ENCODE data around the gene SYNPO.
A peak's percentile ranks its signal among the peaks of the same experiment; 100 is the strongest.

Gene SYNPO

DNA sequence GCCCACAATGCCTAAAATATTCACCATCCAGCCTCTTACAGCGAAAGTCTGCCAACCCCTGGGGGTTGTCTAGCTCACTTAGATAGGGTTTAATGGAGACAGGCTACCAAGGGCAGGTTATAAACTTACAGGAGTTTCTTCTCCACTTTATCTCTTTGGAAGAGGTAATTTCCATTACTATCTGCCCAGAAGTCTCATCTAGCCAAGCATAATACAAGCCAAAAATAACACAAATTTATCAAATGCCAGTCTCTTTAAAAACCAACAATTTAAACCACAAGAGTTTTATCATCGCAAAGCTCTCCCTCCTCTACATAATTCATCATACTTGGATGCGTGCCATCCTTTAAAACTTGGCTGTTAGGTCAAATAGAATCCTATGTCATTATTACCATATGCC is 54.2 kb downstream of the SYNPO start:
- POLR2A ChIA-PET = interaction anchor here (0.6 kb wide), 1 partner anchor 45 kb away, joined by 3 read pairs; no protein-coding TSS in a partner anchor
- peak; percentile 64 to 82 (median 74) for DNase-seq
- Histone ChIP-seq H3K4me1 (ENCODE audit: control extremely low read depth in 1 of 4, control insufficient read depth in 4 of 4, insufficient read depth in 4 of 4, low read length in 3 of 4) (peaks cover 1 to 6% (median 4%) of the 10 kb centered on the region in 4 experiments), H3K27ac (ENCODE audit: insufficient read depth in 1 of 2, low read depth in 1 of 2, low read length in 2 of 2, poor library complexity in 1 of 2, severe bottlenecking in 2 of 2) (peak overlapping the region in 1 of 2 experiments; percentile 5), H3K36me3 (ENCODE audit: control insufficient read depth in 4 of 4, insufficient read depth in 4 of 4, low read length in 3 of 4) (peaks cover 36 to 87% (median 65%) of the 10 kb centered on the region in 4 experiments), H3K9me3 (ENCODE audit: control extremely low read depth in 1 of 5, control insufficient read depth in 4 of 5, insufficient read depth in 2 of 5, low read depth in 1 of 5, low read length in 4 of 5) (no peaks in the 10 kb centered on the region), H3K27me3 (replicated peaks in 2 of 5; ENCODE audit: control insufficient read depth in 4 of 5, insufficient read depth in 5 of 5, low read length in 4 of 5) (no peaks in the 10 kb centered on the region), H3K4me3 (ENCODE audit: control insufficient read depth in 1 of 7, extremely low read depth in 1 of 7, insufficient read depth in 4 of 7, low read depth in 2 of 7, low read length in 6 of 7) (no peak overlapping the region)
- WGBS (ENCODE audit: insufficient coverage) = 20% methylated on average over 2 of the region's 3 CpGs
- CTCF ChIA-PET = interaction anchor here (1.0 kb wide), 1 partner anchor 36 kb away, joined by 3 read pairs; no protein-coding TSS in a partner anchor

DNA sequence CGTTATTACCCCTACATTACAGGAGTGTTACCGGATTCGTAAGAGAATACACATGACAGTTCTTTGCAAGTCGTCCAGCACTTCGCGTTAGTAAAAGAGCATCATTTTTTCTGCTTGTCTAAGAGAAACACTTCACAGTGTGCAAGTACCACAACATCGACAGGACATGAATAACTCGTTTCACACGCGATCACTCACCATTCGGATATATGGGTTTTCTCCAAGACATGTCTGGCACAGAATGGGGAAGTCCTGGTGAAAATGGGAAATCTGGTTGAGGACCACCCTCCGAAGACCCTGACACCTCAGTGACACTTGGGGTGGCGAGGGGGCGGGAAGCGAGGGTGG is 59.8 kb downstream of the SYNPO start:
- 6% methylated on average over 11 of the region's 15 CpGs for WGBS (ENCODE audit: insufficient coverage)
- H3K27me3 ChIP-seq (replicated peaks in 2 of 5; ENCODE audit: control insufficient read depth in 4 of 5, insufficient read depth in 5 of 5, low read length in 4 of 5) = no peaks in the 10 kb centered on the region
- peak overlapping the region; percentile 93 to 97 for H3K27ac ChIP-seq (ENCODE audit: insufficient read depth in 1 of 2, low read depth in 1 of 2, low read length in 2 of 2, poor library complexity in 1 of 2, severe bottlenecking in 2 of 2)
- CTCF ChIA-PET = interaction anchor here (0.6 to 4.7 kb wide), 22 partner anchors 9 to 158 kb away, joined by 3 to 30 read pairs (median 4); partner anchors contain the start of genes DCTN4 and SMIM3
- H3K36me3 ChIP-seq (ENCODE audit: control insufficient read depth in 4 of 4, insufficient read depth in 4 of 4, low read length in 3 of 4) = peaks cover 10 to 40% (median 25%) of the 10 kb centered on the region in 4 experiments
- no peaks in the 10 kb centered on the region for H3K9me3 ChIP-seq (ENCODE audit: control extremely low read depth in 1 of 5, control insufficient read depth in 4 of 5, insufficient read depth in 2 of 5, low read depth in 1 of 5, low read length in 4 of 5)
- DNase-seq = peak in 2 of 3 donors; percentile 84 to 87
- peaks cover 10 to 19% (median 16%) of the 10 kb centered on the region in 4 experiments for H3K4me1 ChIP-seq (ENCODE audit: control extremely low read depth in 1 of 4, control insufficient read depth in 4 of 4, insufficient read depth in 4 of 4, low read length in 3 of 4)
- POLR2A ChIA-PET = interaction anchor here (0.8 to 1.4 kb wide), 3 partner anchors 30 to 78 kb away, joined by 3 to 6 read pairs (median 5); partner anchors contain the start of gene SMIM3
- H3K4me3 ChIP-seq (ENCODE audit: control insufficient read depth in 1 of 7, extremely low read depth in 1 of 7, insufficient read depth in 4 of 7, low read depth in 2 of 7, low read length in 6 of 7) = peak overlapping the region; percentile 95 to 99 (median 98)

DNA sequence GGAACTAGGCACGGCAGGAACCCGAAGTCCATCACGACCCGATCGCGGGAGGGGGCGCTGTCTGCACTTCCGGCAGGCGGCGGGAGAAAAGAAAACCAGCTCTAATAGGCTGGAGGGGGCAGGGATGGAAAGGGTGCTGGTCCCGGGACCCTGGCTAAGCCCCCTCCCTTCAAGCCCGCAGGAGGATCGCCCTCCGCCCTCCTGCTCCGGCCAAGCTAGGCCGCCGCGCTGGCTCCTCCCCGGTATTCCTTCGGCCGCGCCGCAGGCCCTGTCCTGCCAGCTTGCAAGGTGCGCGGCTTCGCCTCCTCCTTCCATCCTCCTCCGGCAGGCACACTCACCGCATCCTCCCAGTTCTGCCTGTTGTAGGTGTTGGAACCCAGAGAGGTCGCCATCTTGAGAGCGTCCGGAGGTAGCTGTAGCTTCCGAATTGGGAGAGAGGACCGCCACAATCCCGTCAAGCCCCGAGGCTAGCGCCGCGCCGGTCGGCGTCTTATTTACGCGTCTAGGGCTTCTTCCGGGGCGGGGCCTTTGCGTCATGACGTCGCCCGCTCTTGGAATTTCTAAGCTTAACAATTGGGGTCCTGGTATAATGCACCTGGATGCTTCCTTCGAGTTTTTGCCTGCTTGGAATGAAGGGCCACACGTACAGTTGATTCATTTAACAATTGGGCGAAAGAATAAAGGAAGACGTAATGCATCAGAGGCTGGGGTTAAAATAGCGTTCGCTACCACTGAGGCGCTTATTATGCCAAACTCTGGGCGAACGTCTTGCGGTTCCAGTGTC is 60.3 kb downstream of the SYNPO start, which contains the start of gene RBM22:
TSS of gene RBM22 (minus strand) at position 469 of the 784 bp plus-strand sequence. CDS start at position 392, 77 bp downstream.
- Histone ChIP-seq H3K36me3 (ENCODE audit: control insufficient read depth in 4 of 4, insufficient read depth in 4 of 4, low read length in 3 of 4) (peaks cover 10 to 34% (median 22%) of the 10 kb centered on the region in 4 experiments), H3K9me3 (ENCODE audit: control extremely low read depth in 1 of 5, control insufficient read depth in 4 of 5, insufficient read depth in 2 of 5, low read depth in 1 of 5, low read length in 4 of 5) (no peaks in the 10 kb centered on the region), H3K4me3 (ENCODE audit: control insufficient read depth in 1 of 7, extremely low read depth in 1 of 7, insufficient read depth in 4 of 7, low read depth in 2 of 7, low read length in 6 of 7) (peak within 1 kb of the TSS; percentile 95 to 99 (median 98)), H3K27me3 (replicated peaks in 2 of 5; ENCODE audit: control insufficient read depth in 4 of 5, insufficient read depth in 5 of 5, low read length in 4 of 5) (no peaks in the 10 kb centered on the region), H3K27ac (ENCODE audit: insufficient read depth in 1 of 2, low read depth in 1 of 2, low read length in 2 of 2, poor library complexity in 1 of 2, severe bottlenecking in 2 of 2) (peak within 1 kb of the TSS; percentile 93 to 97), H3K4me1 (ENCODE audit: control extremely low read depth in 1 of 4, control insufficient read depth in 4 of 4, insufficient read depth in 4 of 4, low read length in 3 of 4) (peaks cover 10 to 19% (median 16%) of the 10 kb centered on the region in 4 experiments)
- POLR2A ChIA-PET = interaction anchor here (0.8 to 1.4 kb wide), 5 partner anchors 29 to 86 kb away, joined by 3 to 6 read pairs (median 3); partner anchors contain the start of gene SMIM3
- CTCF ChIA-PET = interaction anchor here (0.8 to 4.7 kb wide), 24 partner anchors 8 to 180 kb away, joined by 3 to 30 read pairs (median 4); partner anchors contain the start of genes IRGM and SMIM3
- DNase-seq = peak; percentile 92 to 96 (median 95)
- WGBS (ENCODE audit: insufficient coverage) = under 1% methylated on average over 40 of the region's 59 CpGs

DNA sequence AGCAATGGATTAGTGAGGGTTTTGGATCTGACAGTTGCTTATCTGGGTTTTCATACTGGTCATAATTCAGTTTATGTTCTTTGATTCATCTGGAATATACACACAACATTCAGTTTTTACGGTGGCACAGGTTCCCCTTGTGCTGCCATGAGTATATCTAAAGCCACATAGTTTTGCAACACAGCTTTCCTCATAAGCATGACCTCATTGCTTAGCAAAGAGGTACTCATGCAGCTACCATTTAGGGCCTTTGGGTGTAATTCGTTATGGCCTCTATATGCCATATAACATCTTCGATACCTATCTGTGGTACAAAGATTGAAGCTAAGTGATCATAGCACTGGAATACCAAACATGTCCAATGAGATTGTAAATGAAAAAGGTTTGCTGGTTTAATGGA is 63.3 kb downstream of the SYNPO start:
- Histone ChIP-seq H3K27ac (ENCODE audit: insufficient read depth in 1 of 2, low read depth in 1 of 2, low read length in 2 of 2, poor library complexity in 1 of 2, severe bottlenecking in 2 of 2) (no peak overlapping the region), H3K9me3 (ENCODE audit: control extremely low read depth in 1 of 5, control insufficient read depth in 4 of 5, insufficient read depth in 2 of 5, low read depth in 1 of 5, low read length in 4 of 5) (no peaks in the 10 kb centered on the region), H3K4me1 (ENCODE audit: control extremely low read depth in 1 of 4, control insufficient read depth in 4 of 4, insufficient read depth in 4 of 4, low read length in 3 of 4) (peaks cover 10 to 19% (median 16%) of the 10 kb centered on the region in 4 experiments), H3K36me3 (ENCODE audit: control insufficient read depth in 4 of 4, insufficient read depth in 4 of 4, low read length in 3 of 4) (peaks cover 2 to 24% (median 12%) of the 10 kb centered on the region in 4 experiments), H3K27me3 (replicated peaks in 2 of 5; ENCODE audit: control insufficient read depth in 4 of 5, insufficient read depth in 5 of 5, low read length in 4 of 5) (no peaks in the 10 kb centered on the region), H3K4me3 (ENCODE audit: control insufficient read depth in 1 of 7, extremely low read depth in 1 of 7, insufficient read depth in 4 of 7, low read depth in 2 of 7, low read length in 6 of 7) (no peak overlapping the region)
- 90% methylated on average over 1 of the region's 3 CpGs for WGBS (ENCODE audit: insufficient coverage)
- ChIA-PET POLR2A (no interaction called here), CTCF (interaction anchor here (0.7 to 1.5 kb wide), 7 partner anchors 11 to 146 kb away, joined by 3 to 4 read pairs (median 3); partner anchors contain the start of gene MYOZ3)
- peak in 2 of 3 donors; percentile 30 to 42 for DNase-seq

DNA sequence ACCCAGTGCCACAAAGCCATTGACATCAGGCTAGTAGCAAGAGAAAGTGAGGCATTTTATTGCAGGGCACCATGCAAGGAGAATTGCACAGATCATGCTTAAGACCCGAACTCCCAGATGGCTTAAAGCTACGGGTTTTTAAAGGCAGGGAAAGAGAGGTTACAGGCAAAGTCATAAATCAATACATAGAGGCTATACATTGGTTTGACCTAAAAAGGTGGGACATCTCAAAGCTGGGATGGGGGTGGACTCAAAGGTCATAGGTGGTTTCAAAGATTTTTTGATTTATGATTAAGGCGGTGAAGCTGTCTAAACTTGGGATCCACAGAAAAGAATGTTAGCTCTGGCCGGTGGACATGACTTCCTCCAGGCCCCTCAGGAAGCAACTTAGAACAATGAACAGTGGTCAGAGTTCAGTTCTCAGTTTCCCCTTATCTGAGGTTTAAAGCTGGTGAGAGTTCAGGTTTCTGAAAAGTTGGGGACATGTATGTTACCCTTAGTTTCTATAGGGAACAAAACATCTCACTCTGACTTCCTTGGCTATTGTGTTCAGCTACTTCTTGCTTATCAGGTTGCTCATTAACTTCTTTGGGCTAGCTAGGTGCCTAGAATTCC is 66.4 kb downstream of the SYNPO start:
- H3K27ac ChIP-seq (ENCODE audit: insufficient read depth in 1 of 2, low read depth in 1 of 2, low read length in 2 of 2, poor library complexity in 1 of 2, severe bottlenecking in 2 of 2) = no peak overlapping the region
- ChIA-PET CTCF (interaction anchor here (1.3 to 2.2 kb wide), 5 partner anchors 19 to 250 kb away, joined by 3 to 9 read pairs (median 4); partner anchors contain the start of gene SMIM3), POLR2A (no interaction called here)
- H3K27me3 ChIP-seq (replicated peaks in 2 of 5; ENCODE audit: control insufficient read depth in 4 of 5, insufficient read depth in 5 of 5, low read length in 4 of 5) = no peaks in the 10 kb centered on the region
- no peak for DNase-seq
- H3K9me3 ChIP-seq (ENCODE audit: control extremely low read depth in 1 of 5, control insufficient read depth in 4 of 5, insufficient read depth in 2 of 5, low read depth in 1 of 5, low read length in 4 of 5) = no peaks in the 10 kb centered on the region
- WGBS (ENCODE audit: insufficient coverage) = 79% methylated on average over 2 of the region's 4 CpGs
- H3K36me3 ChIP-seq (ENCODE audit: control insufficient read depth in 4 of 4, insufficient read depth in 4 of 4, low read length in 3 of 4) = peaks cover 15 to 42% (median 33%) of the 10 kb centered on the region in 4 experiments
- peaks cover 0 to under 1% (median 0%) of the 10 kb centered on the region in 4 experiments for H3K4me1 ChIP-seq (ENCODE audit: control extremely low read depth in 1 of 4, control insufficient read depth in 4 of 4, insufficient read depth in 4 of 4, low read length in 3 of 4)
- H3K4me3 ChIP-seq (ENCODE audit: control insufficient read depth in 1 of 7, extremely low read depth in 1 of 7, insufficient read depth in 4 of 7, low read depth in 2 of 7, low read length in 6 of 7) = no peak overlapping the region
